ENCODE data around the gene KIAA1217.

DNA sequence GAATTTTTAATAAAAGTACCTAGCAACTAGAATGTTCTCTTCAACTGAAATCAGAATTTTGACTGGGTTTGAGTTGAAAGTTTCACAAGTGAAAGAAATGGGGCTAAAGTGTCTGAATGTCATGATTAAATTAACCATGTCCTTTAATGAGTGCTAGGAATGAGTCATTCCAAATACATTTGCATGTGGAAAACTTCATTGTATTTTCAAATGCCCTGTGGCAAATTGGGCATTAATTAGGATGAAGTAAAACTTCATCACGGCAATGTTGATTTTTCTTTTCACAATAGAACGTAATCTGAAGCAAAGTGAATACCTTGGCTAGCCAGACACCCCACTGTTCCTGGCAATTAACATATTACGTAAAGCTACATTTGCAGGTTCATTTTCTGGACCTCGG lies 166.6 kb downstream of the KIAA1217 start:
- TF ChIP-seq, protein P1, sequence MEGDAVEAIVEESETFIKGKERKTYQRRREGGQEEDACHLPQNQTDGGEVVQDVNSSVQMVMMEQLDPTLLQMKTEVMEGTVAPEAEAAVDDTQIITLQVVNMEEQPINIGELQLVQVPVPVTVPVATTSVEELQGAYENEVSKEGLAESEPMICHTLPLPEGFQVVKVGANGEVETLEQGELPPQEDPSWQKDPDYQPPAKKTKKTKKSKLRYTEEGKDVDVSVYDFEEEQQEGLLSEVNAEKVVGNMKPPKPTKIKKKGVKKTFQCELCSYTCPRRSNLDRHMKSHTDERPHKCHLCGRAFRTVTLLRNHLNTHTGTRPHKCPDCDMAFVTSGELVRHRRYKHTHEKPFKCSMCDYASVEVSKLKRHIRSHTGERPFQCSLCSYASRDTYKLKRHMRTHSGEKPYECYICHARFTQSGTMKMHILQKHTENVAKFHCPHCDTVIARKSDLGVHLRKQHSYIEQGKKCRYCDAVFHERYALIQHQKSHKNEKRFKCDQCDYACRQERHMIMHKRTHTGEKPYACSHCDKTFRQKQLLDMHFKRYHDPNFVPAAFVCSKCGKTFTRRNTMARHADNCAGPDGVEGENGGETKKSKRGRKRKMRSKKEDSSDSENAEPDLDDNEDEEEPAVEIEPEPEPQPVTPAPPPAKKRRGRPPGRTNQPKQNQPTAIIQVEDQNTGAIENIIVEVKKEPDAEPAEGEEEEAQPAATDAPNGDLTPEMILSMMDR (IDR thresholded peaks at IDR 0.05) = no peak
- no peak for TF ChIP-seq POLR2A (IDR thresholded peaks at IDR 0.05)
